Breast epithelium (tissue), 3 donors: ENCODE results near the gene DUSP7.

Experiments
- CTCF ChIP-seq, 3 donors: fragments of 450-650 bp; IDR thresholded peaks; one replicate each; pipeline ENCODE4 v1.5.1; 2016 to 2017; ENCODE audit warnings: antibody characterized with exemption in 3 of 3, mild to moderate bottlenecking in 3 of 3, moderate library complexity in 3 of 3
- POLR2AphosphoS5 ChIP-seq, 3 donors: sonication (generic); formaldehyde crosslinking; IDR thresholded peaks; one replicate each; pipeline ENCODE4 v1.6.1; 2017; ENCODE audit warnings: antibody characterized with exemption in 3 of 3

GRCh38 chr3:52006017-52006819 is 50.2 kb downstream of the DUSP7 start:
- TF ChIP-seq POLR2AphosphoS5 (IDR thresholded peaks at IDR 0.05) (no peak), CTCF (IDR thresholded peaks at IDR 0.05) (no peak)
